ENCODE measurements around the gene IARS2. TPM values are rescaled to one million over a fixed set of nuclear protein-coding genes. Genes with fewer than 3 reads are reported as not detected.

IARS2 gene
- total RNA-seq, 1 experiment from 2014 or later = 104 TPM

DNA sequence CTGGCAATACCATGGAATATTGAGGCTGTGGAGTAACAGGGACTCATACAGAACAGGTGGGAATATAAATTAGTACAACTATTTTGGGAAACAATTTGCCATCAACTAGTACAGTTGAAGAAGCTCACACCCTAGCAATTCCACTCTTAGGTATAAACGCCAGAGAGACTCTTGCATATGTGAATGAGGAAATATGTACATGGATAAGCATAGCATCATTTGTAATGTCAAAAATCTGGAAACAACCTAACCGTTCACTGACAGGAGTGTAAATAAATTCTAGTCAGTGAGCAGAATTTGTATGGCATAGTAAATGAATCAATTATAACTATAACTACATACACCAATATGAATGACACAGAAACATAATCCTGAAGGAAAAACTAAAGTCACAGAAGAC is 94.6 kb downstream of the IARS2 start:
- Mint-ChIP-seq H3K36me3 (ENCODE audit: insufficient read depth, unreplicated experiment) (peaks cover 8% of the 10 kb centered on the region), H3K9me3 (ENCODE audit: low read depth, unreplicated experiment) (no peaks in the 10 kb centered on the region), H3K27ac (ENCODE audit: unreplicated experiment) (no peak overlapping the region), H3K27me3 (ENCODE audit: unreplicated experiment) (no peaks in the 10 kb centered on the region), H3K4me1 (ENCODE audit: low read depth, unreplicated experiment) (no peaks in the 10 kb centered on the region), H3K4me3 (ENCODE audit: low read depth, unreplicated experiment) (no peak overlapping the region)
- no TSS peak for BruUV-seq (replicated peaks)
- TF ChIP-seq, protein P1, sequence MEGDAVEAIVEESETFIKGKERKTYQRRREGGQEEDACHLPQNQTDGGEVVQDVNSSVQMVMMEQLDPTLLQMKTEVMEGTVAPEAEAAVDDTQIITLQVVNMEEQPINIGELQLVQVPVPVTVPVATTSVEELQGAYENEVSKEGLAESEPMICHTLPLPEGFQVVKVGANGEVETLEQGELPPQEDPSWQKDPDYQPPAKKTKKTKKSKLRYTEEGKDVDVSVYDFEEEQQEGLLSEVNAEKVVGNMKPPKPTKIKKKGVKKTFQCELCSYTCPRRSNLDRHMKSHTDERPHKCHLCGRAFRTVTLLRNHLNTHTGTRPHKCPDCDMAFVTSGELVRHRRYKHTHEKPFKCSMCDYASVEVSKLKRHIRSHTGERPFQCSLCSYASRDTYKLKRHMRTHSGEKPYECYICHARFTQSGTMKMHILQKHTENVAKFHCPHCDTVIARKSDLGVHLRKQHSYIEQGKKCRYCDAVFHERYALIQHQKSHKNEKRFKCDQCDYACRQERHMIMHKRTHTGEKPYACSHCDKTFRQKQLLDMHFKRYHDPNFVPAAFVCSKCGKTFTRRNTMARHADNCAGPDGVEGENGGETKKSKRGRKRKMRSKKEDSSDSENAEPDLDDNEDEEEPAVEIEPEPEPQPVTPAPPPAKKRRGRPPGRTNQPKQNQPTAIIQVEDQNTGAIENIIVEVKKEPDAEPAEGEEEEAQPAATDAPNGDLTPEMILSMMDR (IDR thresholded peaks at IDR 0.05; ENCODE audit: unreplicated experiment) = no peak
- no peak for DNase-seq
- intact Hi-C loops (cut with micrococcal nuclease; ENCODE audit: unreplicated experiment) = loop anchor here (10.0 kb wide), 1 partner anchor 586 kb away; no protein-coding TSS in a partner anchor
- CTCF ChIA-PET = no interaction called here

DNA sequence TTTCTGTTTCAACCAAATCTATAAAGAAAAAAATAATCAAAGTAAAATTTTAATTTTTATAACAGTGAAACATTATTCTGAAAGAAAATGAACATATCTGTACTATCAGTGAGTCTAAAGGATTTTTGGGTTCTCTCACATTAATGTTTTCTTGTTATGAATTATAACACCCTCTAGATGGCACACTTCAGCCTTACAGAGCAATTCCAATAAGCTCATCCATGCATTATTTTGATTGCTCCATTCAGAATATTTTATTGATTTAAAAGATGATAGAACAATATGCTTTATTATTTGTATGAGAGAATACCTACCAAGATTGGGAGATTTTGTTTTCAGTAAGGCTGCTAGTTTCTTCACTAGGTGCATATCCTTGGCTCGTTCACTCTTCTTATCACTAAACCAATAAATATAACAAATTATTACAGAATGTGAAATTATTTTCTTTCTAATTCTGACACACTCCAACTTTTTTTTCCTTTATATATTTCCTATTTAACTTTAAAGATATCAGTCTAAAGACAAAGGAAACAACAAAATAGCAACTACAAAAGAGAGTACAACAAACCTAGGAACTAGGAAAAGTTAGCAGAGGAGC is 95.9 kb downstream of the IARS2 start:
- Mint-ChIP-seq H3K4me3 (ENCODE audit: low read depth, unreplicated experiment) (no peak overlapping the region), H3K27ac (ENCODE audit: unreplicated experiment) (no peak overlapping the region), H3K4me1 (ENCODE audit: low read depth, unreplicated experiment) (no peaks in the 10 kb centered on the region), H3K9me3 (ENCODE audit: low read depth, unreplicated experiment) (no peaks in the 10 kb centered on the region), H3K27me3 (ENCODE audit: unreplicated experiment) (no peaks in the 10 kb centered on the region), H3K36me3 (ENCODE audit: insufficient read depth, unreplicated experiment) (peaks cover 8% of the 10 kb centered on the region)
- DNase-seq = no peak
- TF ChIP-seq, protein P1 (IDR thresholded peaks at IDR 0.05; ENCODE audit: unreplicated experiment) = peak; percentile 12
- intact Hi-C loops (cut with micrococcal nuclease; ENCODE audit: unreplicated experiment) = loop anchor here (10.0 kb wide), 1 partner anchor 585 kb away; no protein-coding TSS in a partner anchor
- CTCF ChIA-PET = interaction anchor here (0.6 to 1.4 kb wide), 9 partner anchors 8 to 612 kb away, joined by 3 to 9 read pairs (median 3); partner anchors contain the start of genes BPNT1, MTARC2 and RAB3GAP2
- no TSS peak for BruUV-seq (replicated peaks)

DNA sequence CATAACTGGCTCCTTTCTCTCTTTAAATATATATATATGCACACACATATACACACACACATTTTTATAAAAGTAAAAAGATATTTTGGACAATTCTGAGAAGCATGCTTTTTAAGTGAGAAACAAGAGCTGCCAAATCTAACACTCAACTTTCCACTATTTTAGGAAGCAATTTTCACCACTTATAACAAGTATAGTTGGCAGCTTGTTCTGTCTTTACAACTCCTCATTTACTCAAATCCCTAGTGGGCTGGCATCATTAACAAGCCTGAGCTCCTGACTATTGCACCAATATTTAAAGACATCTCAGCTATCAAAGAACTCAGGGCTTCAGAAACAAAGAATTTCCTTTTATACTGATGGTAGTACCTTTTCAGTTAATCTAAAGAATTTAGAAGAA is 101.8 kb downstream of the IARS2 start:
- H3K9me3 Mint-ChIP-seq (ENCODE audit: low read depth, unreplicated experiment) = no peaks in the 10 kb centered on the region
- DNase-seq = no peak
- TF ChIP-seq, protein P1 (IDR thresholded peaks at IDR 0.05; ENCODE audit: unreplicated experiment) = no peak
- no peak overlapping the region for H3K4me3 Mint-ChIP-seq (ENCODE audit: low read depth, unreplicated experiment)
- H3K36me3 Mint-ChIP-seq (ENCODE audit: insufficient read depth, unreplicated experiment) = peaks cover 8% of the 10 kb centered on the region
- BruUV-seq (replicated peaks) = no TSS peak
- H3K4me1 Mint-ChIP-seq (ENCODE audit: low read depth, unreplicated experiment) = no peaks in the 10 kb centered on the region
- no peaks in the 10 kb centered on the region for H3K27me3 Mint-ChIP-seq (ENCODE audit: unreplicated experiment)
- intact Hi-C loops (cut with micrococcal nuclease; ENCODE audit: unreplicated experiment) = no loop called here
- CTCF ChIA-PET = interaction anchor here (0.7 to 1.4 kb wide), 2 partner anchors 10 to 1967 kb away, joined by 3 to 4 read pairs; no protein-coding TSS in a partner anchor
- H3K27ac Mint-ChIP-seq (ENCODE audit: unreplicated experiment) = no peak overlapping the region

Small RNA genes lying within 50 kb of the gene (microRNA-seq; reads per million reads assigned to microRNA genes)
- 33.1 reads per million, percentile 51 among the genes with 10 or more reads in this experiment for gene MIR194-1
- 57.7 reads per million, percentile 58 among the genes with 10 or more reads in this experiment for gene MIR215

Other genes with a start within 250 kb of the IARS2 start
- 0.32 TPM in 1 of 2 replicates, not detected in the other for gene SLC30A10, start 165.6 kb upstream of the IARS2 start, total RNA-seq (2022)
- 143 and 155 TPM in 2 replicates for gene EPRS1, start 47.6 kb upstream of the IARS2 start, total RNA-seq (2022)
- 46.9 and 49.9 TPM in 2 replicates for gene BPNT1, start 4.3 kb upstream of the IARS2 start, total RNA-seq (2022)
- 43.2 and 48.0 TPM in 2 replicates for gene RAB3GAP2, start 178.3 kb downstream of the IARS2 start, total RNA-seq (2022)